Neural progenitor cell (in vitro differentiated cells): ENCODE results near the gene ORC4. TPM values are rescaled to one million over a fixed set of nuclear protein-coding genes. Genes with fewer than 3 reads are reported as not detected.

Experiments used
- DNase-seq: peaks from one replicate; pipeline ENCODE4 v3.0.0-alpha.2; 2016; ENCODE audit warnings: low spot score
- H2AFZ ChIP-seq: fragments of 200-600 bp; sonication (generic); replicated peaks from 2 replicates; pipeline ENCODE4 v1.6.1; 2016; ENCODE audit warnings: antibody characterized with exemption
- H3F3A ChIP-seq: fragments of 200-600 bp; sonication (generic); 2 replicates; pipeline ENCODE4 v1.6.1; 2016; ENCODE audit warnings: antibody characterized with exemption, low read depth
- H3K27ac ChIP-seq: fragments of 200-600 bp; sonication (generic); 2 replicates; pipeline ENCODE4 v1.5.1; 2016; ENCODE audit warnings: mild to moderate bottlenecking
- H3K27me3 ChIP-seq: fragments of 200-600 bp; sonication (generic); 2 replicates; pipeline ENCODE4 v1.6.1; 2016; ENCODE audit warnings: mild to moderate bottlenecking, moderate library complexity
- H3K36me3 ChIP-seq: fragments of 200-600 bp; sonication (generic); 2 replicates; pipeline ENCODE4 v1.5.1; 2016
- H3K4me1 ChIP-seq: fragments of 200-600 bp; sonication (generic); 2 replicates; pipeline ENCODE4 v1.6.1; 2016; ENCODE audit warnings: mixed run types
- H3K4me2 ChIP-seq: fragments of 200-600 bp; sonication (generic); 2 replicates; pipeline ENCODE4 v1.6.1; 2016
- H3K4me3 ChIP-seq: fragments of 200-600 bp; sonication (generic); 2 replicates; pipeline ENCODE4 v1.5.1; 2016
- H3K79me2 ChIP-seq: fragments of 200-600 bp; sonication (generic); 2 replicates; pipeline ENCODE4 v1.6.1; 2016; ENCODE audit warnings: low read depth
- H3K9ac ChIP-seq: fragments of 200-600 bp; sonication (generic); 2 replicates; pipeline ENCODE4 v1.6.1; 2016
- H3K9me3 ChIP-seq: fragments of 200-600 bp; sonication (generic); 2 replicates; pipeline ENCODE4 v1.5.1; 2016; ENCODE audit warnings: low read depth
- H4K20me1 ChIP-seq: fragments of 200-600 bp; sonication (generic); 2 replicates; pipeline ENCODE4 v1.6.1; 2016; ENCODE audit warnings: low read depth
- H3K27ac Mint-ChIP-seq: 3 replicates; pipeline ENCODE4 v1.8.0; 2021; ENCODE audit warnings: mixed read lengths
- H3K27me3 Mint-ChIP-seq: 2 replicates; pipeline ENCODE4 v1.8.0; 2022; ENCODE audit warnings: low read depth, mild to moderate bottlenecking, inconsistent platforms, moderate library complexity, mixed read lengths; ENCODE audit not compliant: insufficient read depth
- H3K36me3 Mint-ChIP-seq: 3 replicates; pipeline ENCODE4 v1.8.0; 2021; ENCODE audit warnings: mixed read lengths
- H3K4me1 Mint-ChIP-seq: 3 replicates; pipeline ENCODE4 v1.8.0; 2021; ENCODE audit warnings: mixed read lengths
- H3K4me3 Mint-ChIP-seq: 3 replicates; pipeline ENCODE4 v1.8.0; 2021; ENCODE audit warnings: mild to moderate bottlenecking, moderate library complexity, mixed read lengths
- H3K9me3 Mint-ChIP-seq: 3 replicates; pipeline ENCODE4 v1.8.0; 2020; ENCODE audit warnings: mixed read lengths
- CTCF ChIP-seq: fragments of 200-600 bp; sonication (generic); IDR thresholded peaks from 2 replicates; pipeline ENCODE4 v1.5.1; 2017; ENCODE audit warnings: antibody characterized with exemption, mild to moderate bottlenecking
- EZH2 ChIP-seq: fragments of 200-600 bp; sonication (generic); IDR thresholded peaks from 2 replicates; pipeline ENCODE4 v1.6.1; 2017; ENCODE audit warnings: antibody characterized with exemption, mild to moderate bottlenecking, moderate library complexity
- EZH2phosphoT487 ChIP-seq: fragments of 200-600 bp; sonication (generic); IDR thresholded peaks from 2 replicates; pipeline ENCODE4 v1.6.1; 2017; ENCODE audit warnings: antibody characterized with exemption
- total RNA-seq: library from RNA; depleted of rRNA; stranded (reverse); fragments of >200 nt; gene quantifications from 2 replicates; pipeline ENCODE4 v1.2.3, GENCODE V29; 2015; ENCODE audit warnings: low replicate concordance

Gene ORC4
- total RNA-seq, 1 donor from 2014 or later, result 314 TPM

GRCh38 chr2:147976102-147976501 lies 44.4 kb downstream of the ORC4 start:
- H3K9me3 Mint-ChIP-seq, result peaks cover 25% of the 10 kb centered on the region
- H3K36me3 Mint-ChIP-seq, result peaks cover 29% of the 10 kb centered on the region
- H3K79me2 ChIP-seq, result peaks cover 74% of the 10 kb centered on the region
- no peaks in the 10 kb centered on the region for H3K36me3 ChIP-seq
- no peaks in the 10 kb centered on the region for H3F3A ChIP-seq
- H3K27ac Mint-ChIP-seq, result no peak overlapping the region
- no peak overlapping the region for H3K4me2 ChIP-seq
- H3K9ac ChIP-seq, result no peak overlapping the region
- TF ChIP-seq CTCF (no peak), EZH2 (no peak), EZH2phosphoT487 (no peak)
- no peaks in the 10 kb centered on the region for H3K27me3 Mint-ChIP-seq
- H2AFZ ChIP-seq, result no peak overlapping the region
- no peaks in the 10 kb centered on the region for H3K27me3 ChIP-seq
- no peak overlapping the region for H3K27ac ChIP-seq
- peaks cover 8% of the 10 kb centered on the region for H3K4me1 ChIP-seq
- peaks cover 29% of the 10 kb centered on the region for H4K20me1 ChIP-seq
- no peaks in the 10 kb centered on the region for H3K4me1 Mint-ChIP-seq
- no peak for DNase-seq
- H3K4me3 ChIP-seq, result no peak overlapping the region
- peaks cover 3% of the 10 kb centered on the region for H3K9me3 ChIP-seq
- no peak overlapping the region for H3K4me3 Mint-ChIP-seq

GRCh38 chr2:147968571-147968970 lies 52.0 kb downstream of the ORC4 start:
- Histone ChIP-seq H3K4me3 (no peak overlapping the region), H3F3A (no peaks in the 10 kb centered on the region), H3K9ac (no peak overlapping the region), H2AFZ (no peak overlapping the region), H3K79me2 (peaks cover 64% of the 10 kb centered on the region), H3K27ac (no peak overlapping the region), H3K27me3 (no peaks in the 10 kb centered on the region), H4K20me1 (peaks cover 14% of the 10 kb centered on the region), H3K36me3 (peaks cover 32% of the 10 kb centered on the region), H3K9me3 (peaks cover 4% of the 10 kb centered on the region), H3K4me2 (no peak overlapping the region), H3K4me1 (no peaks in the 10 kb centered on the region)
- DNase-seq, result no peak
- no peaks in the 10 kb centered on the region for H3K27me3 Mint-ChIP-seq
- TF ChIP-seq CTCF (no peak), EZH2phosphoT487 (no peak), EZH2 (no peak)
- no peak overlapping the region for H3K27ac Mint-ChIP-seq
- peaks cover 48% of the 10 kb centered on the region for H3K9me3 Mint-ChIP-seq
- H3K4me1 Mint-ChIP-seq, result no peaks in the 10 kb centered on the region
- peaks cover 61% of the 10 kb centered on the region for H3K36me3 Mint-ChIP-seq
- no peak overlapping the region for H3K4me3 Mint-ChIP-seq

- Mint-ChIP-seq H3K27ac (no peak overlapping the region), H3K4me1 (no peaks in the 10 kb centered on the region), H3K4me3 (no peak overlapping the region), H3K27me3 (no peaks in the 10 kb centered on the region), H3K9me3 (no peaks in the 10 kb centered on the region), H3K36me3 (peaks cover 17% of the 10 kb centered on the region)
- TF ChIP-seq EZH2phosphoT487 (no peak), CTCF (no peak), EZH2 (no peak)
- H2AFZ ChIP-seq, result no peak overlapping the region
- H3K9me3 ChIP-seq, result no peaks in the 10 kb centered on the region
- H4K20me1 ChIP-seq, result peaks cover 2% of the 10 kb centered on the region
- no peak overlapping the region for H3K9ac ChIP-seq
- no peak for DNase-seq
- no peaks in the 10 kb centered on the region for H3F3A ChIP-seq
- peaks cover 8% of the 10 kb centered on the region for H3K36me3 ChIP-seq
- no peak overlapping the region for H3K4me2 ChIP-seq
- no peak overlapping the region for H3K4me3 ChIP-seq
- no peaks in the 10 kb centered on the region for H3K4me1 ChIP-seq
- H3K79me2 ChIP-seq, result no peaks in the 10 kb centered on the region
- H3K27ac ChIP-seq, result no peak overlapping the region
- H3K27me3 ChIP-seq, result no peaks in the 10 kb centered on the region
Observed at GRCh38 chr2:147952118-147952517, 68.4 kb downstream of the ORC4 start.
